ENCODE data around the gene ATRNL1.

The ATRNL1 gene

DNA sequence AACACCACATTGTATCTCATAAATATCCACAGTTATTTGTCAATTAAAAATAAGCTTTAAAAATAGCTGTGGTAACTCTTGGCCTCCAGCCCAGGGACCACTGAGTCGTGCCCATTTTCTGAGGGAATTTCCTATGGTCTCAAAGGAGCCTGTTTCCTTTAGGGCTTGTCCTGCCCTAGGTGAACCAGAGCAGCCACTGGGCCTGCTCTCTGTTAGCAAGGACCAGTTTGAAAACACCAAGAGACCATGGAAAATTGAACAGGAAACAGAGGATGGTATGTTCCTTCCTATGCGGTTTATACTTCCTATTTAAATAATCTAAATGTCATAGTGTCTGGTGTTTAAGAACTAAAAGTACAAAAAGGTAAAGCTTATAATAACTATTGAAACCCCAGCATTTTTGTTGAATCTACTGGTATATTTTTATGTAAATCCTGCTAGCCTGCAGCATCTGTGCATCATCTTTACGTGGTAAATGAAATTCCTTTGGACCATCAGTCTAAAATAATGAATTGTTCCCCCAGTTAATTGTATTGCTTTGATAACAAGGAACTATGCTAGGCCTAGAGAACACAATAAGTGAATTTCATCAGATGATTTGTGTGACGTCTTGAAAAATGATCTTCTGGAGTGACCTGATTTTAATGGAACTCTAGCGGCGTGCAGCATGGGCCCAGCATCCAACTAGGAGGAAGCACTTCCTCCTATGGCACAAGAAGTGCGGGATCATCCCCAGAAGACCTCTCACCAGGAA is 846.1 kb downstream of the ATRNL1 start:
- no peaks in the 10 kb centered on the region for H3K36me3 Mint-ChIP-seq (ENCODE audit: low read depth)
- no peaks in the 10 kb centered on the region for H3K27me3 Mint-ChIP-seq
- intact Hi-C loops (cut with micrococcal nuclease): no loop called here
- H3K4me3 Mint-ChIP-seq: no peak overlapping the region
- no peaks in the 10 kb centered on the region for H3K4me1 Mint-ChIP-seq (ENCODE audit: low read depth)
- H3K27ac Mint-ChIP-seq: no peak overlapping the region
- H3K9me3 Mint-ChIP-seq: no peaks in the 10 kb centered on the region

DNA sequence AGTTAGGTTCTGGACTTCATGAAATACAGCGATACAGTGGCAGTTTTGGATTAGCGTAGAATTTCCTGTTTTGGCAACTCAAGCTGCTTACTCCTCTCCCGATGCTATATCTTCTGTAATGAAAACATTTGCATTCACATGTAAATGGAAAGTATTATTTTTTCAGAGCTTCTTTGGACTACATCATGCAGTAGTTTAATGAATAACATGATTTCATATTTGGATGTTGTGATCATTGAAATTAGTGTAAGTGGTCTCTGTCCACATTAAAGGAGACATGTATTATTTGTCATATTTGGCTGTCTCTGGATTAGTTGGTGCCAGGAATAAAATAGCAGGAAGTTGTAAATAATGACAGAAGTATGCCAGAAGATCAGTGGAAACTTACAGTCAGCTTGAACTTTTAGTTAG is 848.2 kb downstream of the ATRNL1 start:
- no peaks in the 10 kb centered on the region for H3K27me3 Mint-ChIP-seq
- H3K4me3 Mint-ChIP-seq: no peak overlapping the region
- no peak overlapping the region for H3K27ac Mint-ChIP-seq
- intact Hi-C loops (cut with micrococcal nuclease): no loop called here
- no peaks in the 10 kb centered on the region for H3K9me3 Mint-ChIP-seq
- H3K36me3 Mint-ChIP-seq (ENCODE audit: low read depth): no peaks in the 10 kb centered on the region
- no peaks in the 10 kb centered on the region for H3K4me1 Mint-ChIP-seq (ENCODE audit: low read depth)

DNA sequence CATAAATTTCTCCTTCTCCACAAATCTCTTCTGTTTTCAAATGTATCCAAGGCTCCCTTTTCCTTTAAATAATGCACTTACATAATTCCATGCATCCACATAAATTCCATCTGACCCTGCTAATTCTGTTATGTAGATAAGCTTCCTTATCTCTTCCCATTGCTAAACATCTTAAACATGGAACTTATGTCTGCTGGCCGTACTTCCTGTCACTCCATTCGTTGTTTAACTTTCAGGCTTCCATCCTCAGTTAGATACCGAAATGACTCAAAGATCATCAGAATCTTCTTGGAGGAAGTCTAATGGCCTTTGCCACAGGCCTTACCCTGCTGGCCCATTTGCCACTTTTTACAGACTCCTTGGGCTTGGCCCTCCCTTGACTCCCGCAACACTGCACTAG is 848.9 kb downstream of the ATRNL1 start:
- Mint-ChIP-seq H3K27me3 (no peaks in the 10 kb centered on the region), H3K9me3 (no peaks in the 10 kb centered on the region), H3K27ac (no peak overlapping the region), H3K4me1 (ENCODE audit: low read depth) (no peaks in the 10 kb centered on the region), H3K36me3 (ENCODE audit: low read depth) (no peaks in the 10 kb centered on the region), H3K4me3 (no peak overlapping the region)
- intact Hi-C loops (cut with micrococcal nuclease): no loop called here

DNA sequence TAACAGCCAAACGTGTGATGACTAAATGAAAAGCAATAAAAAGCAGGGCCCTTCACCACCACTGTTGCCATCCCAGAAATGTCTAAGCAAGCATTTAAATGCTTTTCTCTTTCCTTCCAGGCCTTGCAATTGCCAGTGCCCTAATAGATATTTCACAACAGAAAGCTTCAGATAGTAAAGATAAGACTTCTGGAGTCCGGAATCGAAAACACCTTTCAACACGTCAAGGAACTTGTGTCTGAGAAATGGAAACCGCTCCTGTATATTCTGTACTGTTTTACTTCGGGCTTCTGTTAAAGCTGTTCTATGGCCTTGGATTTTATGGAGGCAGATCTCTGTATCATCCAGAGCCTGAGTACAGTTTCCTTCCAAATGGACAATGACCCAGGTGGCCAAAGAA is 851.4 kb downstream of the ATRNL1 start:
- H3K36me3 Mint-ChIP-seq (ENCODE audit: low read depth): no peaks in the 10 kb centered on the region
- H3K4me3 Mint-ChIP-seq: no peak overlapping the region
- no peaks in the 10 kb centered on the region for H3K27me3 Mint-ChIP-seq
- H3K9me3 Mint-ChIP-seq: no peaks in the 10 kb centered on the region
- H3K27ac Mint-ChIP-seq: no peak overlapping the region
- H3K4me1 Mint-ChIP-seq (ENCODE audit: low read depth): no peaks in the 10 kb centered on the region
- intact Hi-C loops (cut with micrococcal nuclease): no loop called here

DNA sequence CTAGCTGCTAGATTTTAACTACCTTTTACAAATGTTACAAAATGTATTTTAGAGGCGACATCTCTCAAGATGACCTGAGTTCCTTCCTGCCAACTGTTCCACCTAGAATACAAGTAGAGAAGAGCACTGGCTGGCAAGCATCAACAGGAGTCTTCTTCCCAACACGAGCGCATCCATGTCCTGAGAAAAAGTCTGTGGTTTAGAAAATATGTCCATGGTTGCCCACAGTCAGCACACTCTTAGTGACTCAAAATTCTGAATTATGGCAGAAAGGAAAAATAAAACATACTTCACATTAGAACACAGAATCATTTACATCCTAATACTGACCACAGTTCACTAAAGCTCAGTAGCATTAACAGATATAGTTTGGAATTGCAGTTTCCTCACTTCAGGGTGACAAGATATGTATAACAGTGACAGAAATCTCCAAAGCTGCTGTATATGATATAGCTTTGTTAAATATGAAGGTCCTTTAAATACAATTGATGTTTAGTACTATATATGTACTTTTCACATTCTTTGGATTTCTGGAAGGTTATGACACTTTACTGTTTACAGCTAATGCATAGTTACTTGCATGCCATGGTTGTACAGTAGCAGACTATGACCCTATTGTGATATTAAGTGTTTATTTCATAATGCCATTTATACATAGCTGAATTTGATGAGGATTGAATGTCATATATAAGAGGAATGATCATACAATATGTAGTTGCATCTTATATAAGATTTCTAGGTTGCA is 852.7 kb downstream of the ATRNL1 start:
- H3K4me3 Mint-ChIP-seq: no peak overlapping the region
- H3K27ac Mint-ChIP-seq: no peak overlapping the region
- H3K9me3 Mint-ChIP-seq: no peaks in the 10 kb centered on the region
- intact Hi-C loops (cut with micrococcal nuclease): no loop called here
- H3K27me3 Mint-ChIP-seq: no peaks in the 10 kb centered on the region
- no peaks in the 10 kb centered on the region for H3K4me1 Mint-ChIP-seq (ENCODE audit: low read depth)
- H3K36me3 Mint-ChIP-seq (ENCODE audit: low read depth): no peaks in the 10 kb centered on the region

DNA sequence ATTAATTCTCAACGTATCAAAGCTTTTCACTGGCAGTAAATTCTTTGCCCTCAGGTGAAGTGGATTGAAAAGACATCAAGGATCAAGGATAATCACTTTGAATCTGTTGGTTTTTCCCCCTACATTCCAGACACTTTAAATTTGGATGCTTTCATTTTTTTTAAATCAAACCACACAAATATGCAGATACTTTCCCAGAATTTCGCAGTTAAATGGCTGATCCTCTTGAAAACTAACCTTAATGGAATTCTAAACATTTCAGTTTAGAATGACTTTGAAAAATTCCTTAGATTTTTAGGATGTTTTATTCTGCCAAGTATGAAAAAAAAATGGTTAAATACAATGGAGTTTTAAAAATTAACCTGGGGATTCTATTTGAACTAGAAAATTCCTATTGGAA is 853.9 kb downstream of the ATRNL1 start:
- intact Hi-C loops (cut with micrococcal nuclease): no loop called here
- no peaks in the 10 kb centered on the region for H3K36me3 Mint-ChIP-seq (ENCODE audit: low read depth)
- no peak overlapping the region for H3K4me3 Mint-ChIP-seq
- no peak overlapping the region for H3K27ac Mint-ChIP-seq
- H3K9me3 Mint-ChIP-seq: no peaks in the 10 kb centered on the region
- no peaks in the 10 kb centered on the region for H3K27me3 Mint-ChIP-seq
- H3K4me1 Mint-ChIP-seq (ENCODE audit: low read depth): no peaks in the 10 kb centered on the region

DNA sequence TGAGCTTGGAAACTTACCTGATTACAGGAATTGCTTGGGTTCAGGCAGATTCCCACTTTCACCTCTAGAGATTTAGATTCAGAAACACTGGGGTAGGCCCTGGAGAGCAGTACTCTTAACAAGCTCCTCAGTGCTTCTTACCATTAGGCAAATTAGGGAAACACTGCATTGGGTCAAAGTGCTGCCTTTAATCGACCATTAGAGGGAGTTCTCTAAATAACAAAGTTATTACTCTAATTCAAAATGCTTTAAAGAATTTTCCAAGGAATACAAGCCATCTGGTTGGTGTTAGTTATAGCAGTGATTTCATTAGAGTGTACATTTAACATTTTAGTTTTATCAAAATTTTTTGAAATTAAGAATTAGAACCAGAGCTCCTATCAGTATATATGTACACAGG is 855.3 kb downstream of the ATRNL1 start:
- no peaks in the 10 kb centered on the region for H3K27me3 Mint-ChIP-seq
- H3K4me1 Mint-ChIP-seq (ENCODE audit: low read depth): no peaks in the 10 kb centered on the region
- no peaks in the 10 kb centered on the region for H3K9me3 Mint-ChIP-seq
- no peak overlapping the region for H3K27ac Mint-ChIP-seq
- H3K36me3 Mint-ChIP-seq (ENCODE audit: low read depth): no peaks in the 10 kb centered on the region
- intact Hi-C loops (cut with micrococcal nuclease): no loop called here
- no peak overlapping the region for H3K4me3 Mint-ChIP-seq

DNA sequence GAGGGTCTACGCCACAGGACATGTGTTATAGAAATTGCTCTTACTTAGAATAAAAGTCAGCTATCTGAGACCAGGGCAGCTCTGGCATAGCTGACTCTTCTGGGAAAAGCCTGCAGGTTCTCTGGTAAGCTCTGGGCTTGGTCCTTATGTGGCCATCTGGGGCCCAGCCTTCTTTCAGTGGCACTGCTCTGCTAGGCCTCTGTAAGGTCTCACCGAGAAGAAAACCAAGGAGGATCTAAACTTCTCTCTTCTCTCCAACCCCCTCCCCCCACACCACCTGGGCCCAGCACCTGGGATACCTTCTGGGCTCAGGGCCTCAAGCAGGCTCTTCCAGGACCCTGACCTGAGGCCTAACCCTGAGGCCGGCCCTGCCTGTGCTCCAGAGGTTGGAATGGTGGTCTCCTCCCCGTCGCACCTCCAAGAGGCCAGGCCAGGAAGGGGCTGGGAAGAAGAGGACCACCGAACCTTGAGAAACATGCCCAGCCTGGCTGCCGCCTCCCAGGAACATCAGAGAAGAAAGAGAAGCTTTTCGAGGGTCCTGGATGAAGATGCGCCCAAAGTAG is 856.2 kb downstream of the ATRNL1 start:
- Mint-ChIP-seq H3K27me3 (no peaks in the 10 kb centered on the region), H3K27ac (no peak overlapping the region)

DNA sequence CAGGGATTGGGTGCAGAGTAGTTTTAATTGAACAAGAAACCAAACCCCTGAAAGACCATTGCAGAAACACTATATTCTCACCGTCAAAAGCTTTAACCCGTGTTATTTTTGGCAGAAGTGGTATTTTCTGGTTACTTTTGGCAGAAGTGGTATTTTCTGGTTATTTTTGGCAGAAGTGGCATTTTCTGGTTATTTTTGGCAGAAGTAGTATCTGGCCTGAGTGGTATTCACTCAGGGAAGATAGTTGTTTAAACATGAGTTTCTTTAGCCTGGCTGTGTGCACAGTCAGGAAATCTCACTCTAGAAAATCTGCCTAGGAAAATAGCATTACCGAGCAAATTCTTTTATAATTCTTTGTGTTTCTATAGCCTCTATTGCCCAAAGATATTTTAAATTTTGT is 857.2 kb downstream of the ATRNL1 start:
- Mint-ChIP-seq H3K27ac (no peak overlapping the region), H3K36me3 (ENCODE audit: low read depth) (no peaks in the 10 kb centered on the region), H3K27me3 (no peaks in the 10 kb centered on the region), H3K4me1 (ENCODE audit: low read depth) (no peaks in the 10 kb centered on the region), H3K9me3 (no peaks in the 10 kb centered on the region), H3K4me3 (no peak overlapping the region)
- intact Hi-C loops (cut with micrococcal nuclease): no loop called here

More for the DNA sequence above, 856.2 kb downstream of the ATRNL1 start:
- intact Hi-C loops (cut with micrococcal nuclease): no loop called here
- Mint-ChIP-seq H3K9me3 (no peaks in the 10 kb centered on the region), H3K4me1 (ENCODE audit: low read depth) (no peaks in the 10 kb centered on the region), H3K36me3 (ENCODE audit: low read depth) (no peaks in the 10 kb centered on the region), H3K4me3 (no peak overlapping the region)

DNA sequence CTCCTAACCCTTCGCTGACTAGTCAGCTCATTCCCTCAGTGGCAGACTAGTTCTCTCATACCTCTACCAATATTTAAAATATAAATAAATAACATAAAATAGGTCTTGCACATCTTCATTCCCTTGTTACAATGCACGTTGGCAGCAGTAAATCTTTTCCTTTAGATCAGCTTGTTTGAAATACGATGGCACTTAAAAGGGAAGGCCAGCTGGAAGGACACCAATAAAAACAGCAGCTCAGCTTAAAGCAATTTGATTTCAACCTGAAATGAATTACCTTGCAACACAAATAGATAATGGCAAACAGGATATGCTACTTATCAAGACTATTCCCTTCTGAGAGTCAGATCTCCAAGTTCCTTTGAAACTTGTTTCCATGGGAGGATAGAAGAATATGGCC is 858.1 kb downstream of the ATRNL1 start:
- intact Hi-C loops (cut with micrococcal nuclease): no loop called here
- Mint-ChIP-seq H3K36me3 (ENCODE audit: low read depth) (no peaks in the 10 kb centered on the region), H3K4me3 (no peak overlapping the region), H3K4me1 (ENCODE audit: low read depth) (no peaks in the 10 kb centered on the region), H3K27ac (no peak overlapping the region), H3K27me3 (no peaks in the 10 kb centered on the region), H3K9me3 (no peaks in the 10 kb centered on the region)

DNA sequence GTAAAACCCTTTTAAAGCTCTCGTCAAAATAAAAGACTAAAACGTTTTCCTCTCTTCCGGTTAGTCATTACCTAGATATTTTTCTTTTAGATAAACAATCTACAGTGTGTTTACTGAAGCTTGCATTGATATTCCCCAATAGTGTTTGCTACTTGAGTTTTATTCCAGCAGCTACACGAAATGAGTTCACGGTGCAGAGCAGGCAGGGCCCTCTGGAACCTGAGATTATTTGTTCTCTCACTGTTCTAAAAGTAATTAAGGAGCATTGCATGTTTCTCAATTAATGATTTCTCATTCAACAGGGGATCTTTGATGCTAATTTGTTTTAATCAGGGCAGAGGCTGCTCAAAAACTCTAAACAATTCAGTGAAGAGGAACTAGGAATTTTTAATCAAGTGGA is 860.1 kb downstream of the ATRNL1 start:
- no peaks in the 10 kb centered on the region for H3K36me3 Mint-ChIP-seq (ENCODE audit: low read depth)
- no peaks in the 10 kb centered on the region for H3K27me3 Mint-ChIP-seq
- no peaks in the 10 kb centered on the region for H3K9me3 Mint-ChIP-seq
- H3K27ac Mint-ChIP-seq: no peak overlapping the region
- intact Hi-C loops (cut with micrococcal nuclease): no loop called here
- H3K4me1 Mint-ChIP-seq (ENCODE audit: low read depth): no peaks in the 10 kb centered on the region
- no peak overlapping the region for H3K4me3 Mint-ChIP-seq

DNA sequence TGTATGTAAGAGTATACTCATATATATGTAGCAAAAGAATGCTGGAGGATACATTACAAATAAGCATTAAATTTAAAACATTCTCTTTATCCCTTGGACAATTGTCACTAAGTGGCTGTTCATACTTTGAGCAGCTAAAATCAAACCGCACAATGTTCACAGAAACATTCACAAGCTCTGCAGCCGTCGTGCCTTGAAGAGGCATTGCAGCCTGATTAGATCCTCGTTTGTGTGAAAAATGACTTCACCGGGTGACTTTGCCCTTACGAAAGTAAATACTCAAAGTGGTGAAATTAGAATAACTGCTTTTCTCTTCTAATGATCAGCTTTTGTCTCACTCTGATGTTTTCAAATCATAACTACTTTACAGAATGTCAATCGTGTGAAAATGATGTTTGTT is 860.8 kb downstream of the ATRNL1 start:
- H3K27ac Mint-ChIP-seq: no peak overlapping the region
- no peaks in the 10 kb centered on the region for H3K27me3 Mint-ChIP-seq
- intact Hi-C loops (cut with micrococcal nuclease): no loop called here
- no peaks in the 10 kb centered on the region for H3K36me3 Mint-ChIP-seq (ENCODE audit: low read depth)
- no peak overlapping the region for H3K4me3 Mint-ChIP-seq
- no peaks in the 10 kb centered on the region for H3K4me1 Mint-ChIP-seq (ENCODE audit: low read depth)
- H3K9me3 Mint-ChIP-seq: no peaks in the 10 kb centered on the region

DNA sequence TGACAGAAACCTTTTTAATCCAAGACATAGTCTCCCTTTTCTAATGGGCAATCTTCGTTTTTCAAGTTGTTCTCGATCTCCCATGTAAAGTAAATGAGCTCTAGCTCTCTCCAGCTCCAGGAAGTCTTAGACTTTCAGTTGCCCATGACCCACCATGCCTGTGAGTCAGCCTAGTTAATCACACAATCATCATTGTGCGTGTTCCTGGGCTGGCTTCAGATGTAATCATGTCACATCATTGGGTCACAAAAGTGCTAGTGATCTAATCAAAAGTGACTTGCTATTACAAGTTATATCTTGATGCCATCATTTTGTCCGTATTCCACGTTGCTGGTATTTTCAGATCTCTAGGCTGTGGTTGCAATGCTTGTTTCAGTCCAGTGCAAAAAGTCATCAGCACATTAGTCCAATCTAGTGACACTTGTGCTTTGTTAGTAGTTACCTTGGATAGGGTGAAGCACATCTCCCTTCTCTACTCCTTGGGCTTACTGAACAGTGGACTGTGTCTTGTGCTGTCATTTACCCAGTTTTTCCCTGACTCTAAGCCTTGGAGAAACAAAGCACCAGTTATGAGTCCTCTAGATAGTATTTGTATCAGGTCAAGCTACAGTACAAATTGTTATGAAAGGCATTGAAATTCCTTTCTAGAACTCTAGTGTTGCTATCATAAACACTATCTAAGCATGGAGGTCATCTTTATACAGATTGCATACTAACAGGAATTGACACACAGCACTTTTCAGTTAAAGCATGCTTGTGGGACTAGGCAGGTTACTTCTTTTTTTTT is 863.3 kb downstream of the ATRNL1 start:
- H3K4me3 Mint-ChIP-seq: no peak overlapping the region

DNA sequence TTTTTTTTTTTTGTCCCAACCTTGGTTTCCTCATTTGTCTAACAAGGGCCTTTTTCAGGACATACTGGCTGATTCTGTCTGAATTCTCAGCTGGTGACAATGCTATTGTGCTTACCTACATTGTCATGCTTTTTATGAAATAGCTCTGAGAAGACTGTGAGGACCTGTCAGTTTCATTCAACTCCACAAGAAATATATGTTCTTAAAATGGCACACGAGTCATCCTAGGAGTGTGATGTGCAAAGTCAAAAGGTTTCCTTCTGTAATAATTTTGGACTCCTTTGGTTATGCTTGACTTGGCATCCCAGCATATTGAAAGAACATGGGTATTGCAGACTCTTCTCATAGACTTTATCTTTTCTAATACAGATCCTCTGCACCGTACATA is 863.8 kb downstream of the ATRNL1 start:
- Mint-ChIP-seq H3K27ac (no peak overlapping the region), H3K9me3 (no peaks in the 10 kb centered on the region), H3K36me3 (ENCODE audit: low read depth) (no peaks in the 10 kb centered on the region), H3K4me1 (ENCODE audit: low read depth) (no peaks in the 10 kb centered on the region), H3K4me3 (no peak overlapping the region), H3K27me3 (no peaks in the 10 kb centered on the region)
- intact Hi-C loops (cut with micrococcal nuclease): no loop called here

More for the DNA sequence above, 863.3 kb downstream of the ATRNL1 start:
- intact Hi-C loops (cut with micrococcal nuclease): no loop called here
- Mint-ChIP-seq H3K9me3 (no peaks in the 10 kb centered on the region), H3K27ac (no peak overlapping the region), H3K27me3 (no peaks in the 10 kb centered on the region), H3K36me3 (ENCODE audit: low read depth) (no peaks in the 10 kb centered on the region), H3K4me1 (ENCODE audit: low read depth) (no peaks in the 10 kb centered on the region)
